ENCODE results near the gene PSMD8.

Gene PSMD8

DNA sequence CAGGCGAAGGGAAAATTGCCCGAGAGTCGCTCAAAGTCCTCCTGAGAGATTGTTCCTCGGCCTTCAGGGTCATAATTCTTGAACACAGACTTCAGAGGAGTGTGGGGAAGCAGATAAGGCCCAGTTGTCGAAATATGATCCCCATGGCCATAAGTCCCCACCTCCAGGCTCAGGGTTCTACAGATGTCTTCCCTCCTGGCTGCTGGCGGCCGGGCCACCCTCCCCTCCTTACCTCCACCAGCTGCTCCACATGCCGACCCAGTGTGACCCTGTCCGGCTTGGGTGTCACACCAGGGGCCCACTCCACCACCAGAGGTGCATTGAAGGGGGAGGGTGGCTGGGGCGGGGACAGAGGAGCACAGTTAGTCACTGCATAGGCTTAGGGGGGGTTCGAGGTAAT lies 38.6 kb downstream of the PSMD8 start:
- DNase-seq (ENCODE audit: extremely low read depth, insufficient read length) = no peak
- TF ChIP-seq, protein P1, sequence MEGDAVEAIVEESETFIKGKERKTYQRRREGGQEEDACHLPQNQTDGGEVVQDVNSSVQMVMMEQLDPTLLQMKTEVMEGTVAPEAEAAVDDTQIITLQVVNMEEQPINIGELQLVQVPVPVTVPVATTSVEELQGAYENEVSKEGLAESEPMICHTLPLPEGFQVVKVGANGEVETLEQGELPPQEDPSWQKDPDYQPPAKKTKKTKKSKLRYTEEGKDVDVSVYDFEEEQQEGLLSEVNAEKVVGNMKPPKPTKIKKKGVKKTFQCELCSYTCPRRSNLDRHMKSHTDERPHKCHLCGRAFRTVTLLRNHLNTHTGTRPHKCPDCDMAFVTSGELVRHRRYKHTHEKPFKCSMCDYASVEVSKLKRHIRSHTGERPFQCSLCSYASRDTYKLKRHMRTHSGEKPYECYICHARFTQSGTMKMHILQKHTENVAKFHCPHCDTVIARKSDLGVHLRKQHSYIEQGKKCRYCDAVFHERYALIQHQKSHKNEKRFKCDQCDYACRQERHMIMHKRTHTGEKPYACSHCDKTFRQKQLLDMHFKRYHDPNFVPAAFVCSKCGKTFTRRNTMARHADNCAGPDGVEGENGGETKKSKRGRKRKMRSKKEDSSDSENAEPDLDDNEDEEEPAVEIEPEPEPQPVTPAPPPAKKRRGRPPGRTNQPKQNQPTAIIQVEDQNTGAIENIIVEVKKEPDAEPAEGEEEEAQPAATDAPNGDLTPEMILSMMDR (IDR thresholded peaks at IDR 0.05; ENCODE audit: insufficient read depth, low read length, poor library complexity, severe bottlenecking) = no peak
- no peak overlapping the region for H3K4me3 ChIP-seq (replicated peaks; ENCODE audit: low read depth, low read length)
- no peaks in the 10 kb centered on the region for H3K36me3 ChIP-seq (ENCODE audit: control insufficient read depth, insufficient read depth, low read length)
- no peaks in the 10 kb centered on the region for H3K27me3 ChIP-seq (replicated peaks; ENCODE audit: control insufficient read depth, insufficient read depth, low read length)

DNA sequence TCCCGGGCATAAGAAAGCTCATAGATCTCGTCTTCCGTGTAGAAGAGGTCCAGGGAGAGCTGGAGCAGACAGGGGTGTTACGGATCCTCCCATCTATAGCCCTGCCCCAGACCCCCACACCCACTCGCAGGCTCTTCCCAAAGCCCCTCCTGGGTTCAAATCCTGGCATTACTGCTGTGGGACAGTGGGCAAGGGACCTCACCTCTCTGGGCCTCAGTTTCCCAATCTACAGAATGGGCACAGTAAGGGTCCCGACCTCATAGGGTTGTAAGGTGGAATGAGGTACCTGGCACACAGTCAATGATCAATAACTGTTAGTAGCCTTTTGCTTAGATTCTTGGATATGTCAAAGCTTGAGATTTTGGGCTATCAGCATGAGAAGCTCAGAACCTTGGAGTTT lies 39.0 kb downstream of the PSMD8 start:
- TF ChIP-seq, protein P1 (IDR thresholded peaks at IDR 0.05; ENCODE audit: insufficient read depth, low read length, poor library complexity, severe bottlenecking) = no peak
- no peak for DNase-seq (ENCODE audit: extremely low read depth, insufficient read length)
- no peak overlapping the region for H3K4me3 ChIP-seq (replicated peaks; ENCODE audit: low read depth, low read length)
- H3K27me3 ChIP-seq (replicated peaks; ENCODE audit: control insufficient read depth, insufficient read depth, low read length) = no peaks in the 10 kb centered on the region
- H3K36me3 ChIP-seq (ENCODE audit: control insufficient read depth, insufficient read depth, low read length) = no peaks in the 10 kb centered on the region

DNA sequence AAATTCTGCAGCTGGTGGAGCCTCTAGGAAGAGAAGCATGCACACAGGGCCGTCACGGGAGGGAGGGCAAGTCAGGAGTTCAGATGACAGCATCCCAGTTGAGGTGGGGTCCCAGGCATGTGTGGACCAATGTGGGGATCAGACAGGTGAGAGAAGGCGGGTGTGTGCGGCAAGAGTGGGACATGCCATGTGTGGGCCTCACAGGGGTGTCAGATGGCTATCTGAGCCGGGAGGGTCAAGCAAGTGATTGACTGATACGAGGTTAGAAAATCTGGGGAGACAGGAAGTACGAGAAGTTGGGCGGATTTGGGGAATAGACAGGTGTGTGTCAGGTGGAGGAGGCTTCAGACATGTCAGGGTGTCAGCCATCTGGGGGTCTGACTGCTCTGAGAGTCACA lies 42.8 kb downstream of the PSMD8 start:
- Histone ChIP-seq H3K36me3 (ENCODE audit: control insufficient read depth, insufficient read depth, low read length) (no peaks in the 10 kb centered on the region), H3K4me3 (replicated peaks; ENCODE audit: low read depth, low read length) (no peak overlapping the region), H3K27me3 (replicated peaks; ENCODE audit: control insufficient read depth, insufficient read depth, low read length) (no peaks in the 10 kb centered on the region; the same call in 1 of the 2 replicates)
- TF ChIP-seq, protein P1 (IDR thresholded peaks at IDR 0.05; ENCODE audit: insufficient read depth, low read length, poor library complexity, severe bottlenecking) = no peak
- no peak for DNase-seq (ENCODE audit: extremely low read depth, insufficient read length)

DNA sequence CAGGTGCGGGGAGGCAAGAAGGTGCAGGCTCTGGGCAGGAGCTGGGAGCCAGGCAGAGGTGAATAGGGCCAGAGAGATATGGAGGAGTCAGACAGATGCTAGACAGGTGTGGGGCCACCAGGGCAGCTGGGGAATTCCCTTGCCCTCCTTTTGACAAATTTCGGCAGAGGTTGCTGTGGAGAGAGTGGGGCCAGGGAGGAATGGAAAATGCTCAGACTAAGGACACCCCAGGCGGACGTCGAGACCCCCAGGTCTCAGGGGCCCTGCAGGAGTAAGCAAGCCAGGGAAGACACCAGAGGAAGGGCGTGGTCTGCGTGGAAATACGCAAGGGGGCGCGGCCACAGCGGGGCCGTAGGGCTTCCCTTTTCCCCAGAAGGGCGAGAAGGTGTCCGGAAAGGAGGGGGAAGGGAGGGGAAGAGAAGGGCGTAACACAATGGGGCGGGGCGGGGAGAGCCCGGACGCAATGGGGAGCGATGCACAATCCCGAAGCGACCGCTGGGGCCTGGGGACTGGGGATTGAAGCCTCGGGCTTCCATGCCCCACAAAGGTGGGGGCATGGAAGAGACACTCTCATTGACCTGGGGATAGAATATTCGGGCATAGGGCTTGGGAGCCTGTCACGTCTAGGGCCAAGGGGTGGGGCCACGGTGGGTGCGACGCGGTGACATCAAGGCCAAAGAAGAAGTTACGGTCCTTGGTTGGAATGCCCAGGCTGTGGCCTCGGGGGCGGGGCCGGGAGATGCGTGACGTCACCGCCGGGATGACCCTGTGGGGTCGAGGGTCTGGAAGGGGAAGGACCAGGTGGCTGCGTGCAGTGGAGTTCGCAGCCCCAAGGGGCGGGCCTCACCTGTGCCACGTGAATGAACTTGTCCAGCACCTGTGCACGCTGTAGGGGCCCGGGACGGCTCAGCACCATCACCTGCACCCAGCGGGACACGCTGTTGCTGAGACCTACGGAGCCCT lies 43.5 kb downstream of the PSMD8 start:
- DNase-seq (ENCODE audit: extremely low read depth, insufficient read length) = peak; percentile 67
- no peaks in the 10 kb centered on the region for H3K36me3 ChIP-seq (ENCODE audit: control insufficient read depth, insufficient read depth, low read length)
- H3K4me3 ChIP-seq (replicated peaks; ENCODE audit: low read depth, low read length) = peak overlapping the region; percentile 49
- H3K27me3 ChIP-seq (replicated peaks; ENCODE audit: control insufficient read depth, insufficient read depth, low read length) = no peaks in the 10 kb centered on the region; the same call in 1 of the 2 replicates
- TF ChIP-seq, protein P1 (IDR thresholded peaks at IDR 0.05; ENCODE audit: insufficient read depth, low read length, poor library complexity, severe bottlenecking) = no peak

DNA sequence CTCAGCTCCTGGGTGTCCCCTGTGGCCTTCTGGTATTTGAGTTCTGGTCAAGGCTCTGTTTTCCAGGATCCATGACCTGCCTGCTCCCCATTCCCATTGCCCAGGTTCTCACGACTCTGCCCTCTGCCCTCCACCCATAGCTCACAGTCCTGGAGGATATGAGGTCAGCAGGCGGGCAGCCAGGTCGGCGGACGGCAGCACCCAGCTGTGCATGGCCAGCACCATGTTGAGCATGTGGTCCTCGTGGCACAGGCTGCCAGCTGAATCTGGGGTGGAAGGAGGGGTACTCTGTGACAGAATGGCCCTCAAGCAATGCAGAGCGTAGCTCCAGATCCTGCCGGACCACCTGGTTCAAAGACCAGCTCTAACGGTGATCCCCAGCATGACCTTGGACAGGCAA lies 46.6 kb downstream of the PSMD8 start:
- TF ChIP-seq, protein P1 (IDR thresholded peaks at IDR 0.05; ENCODE audit: insufficient read depth, low read length, poor library complexity, severe bottlenecking) = no peak
- H3K4me3 ChIP-seq (replicated peaks; ENCODE audit: low read depth, low read length) = no peak overlapping the region
- H3K36me3 ChIP-seq (ENCODE audit: control insufficient read depth, insufficient read depth, low read length) = no peaks in the 10 kb centered on the region
- no peak for DNase-seq (ENCODE audit: extremely low read depth, insufficient read length)
- H3K27me3 ChIP-seq (replicated peaks; ENCODE audit: control insufficient read depth, insufficient read depth, low read length) = no peaks in the 10 kb centered on the region; the same call in 1 of the 2 replicates

Measured in GM06990 (cell line).